HEK293T (cell line): ENCODE data around the gene CTSH.

Source experiments
- CTCF ChIA-PET: fragments of 350-600 bp; formaldehyde crosslinking; extraction: SDS; loops from one replicate; lab custom pipeline; 2021; ENCODE audit warnings: antibody characterized with exemption, inconsistent platforms; lab: Yijun Ruan, JAX
- POLR2A ChIA-PET: fragments of 350-600 bp; formaldehyde crosslinking; extraction: SDS; loops from one replicate; lab custom pipeline; 2020; ENCODE audit warnings: antibody characterized with exemption, inconsistent platforms; lab: Yijun Ruan, JAX
- DNase-seq: peaks from one replicate; pipeline ENCODE4 v3.0.0; 2012; ENCODE audit warnings: mixed read lengths; ENCODE audit errors: extremely low spot score
- ARNT ChIP-seq: fragments of 450-650 bp; IDR thresholded peaks from 2 replicates; pipeline ENCODE4 v1.6.1; 2017; ENCODE audit warnings: mild to moderate bottlenecking
- BHLHE40 ChIP-seq: fragments of 450-650 bp; IDR thresholded peaks from 2 replicates; pipeline ENCODE4 v1.6.1; 2016; ENCODE audit warnings: mild to moderate bottlenecking, moderate library complexity, borderline replicate concordance
- CTBP1 ChIP-seq: fragments of 450-650 bp; IDR thresholded peaks from 2 replicates; pipeline ENCODE4 v1.6.1; 2016; ENCODE audit warnings: borderline replicate concordance
- ELF4 ChIP-seq: fragments of 450-650 bp; IDR thresholded peaks from 2 replicates; pipeline ENCODE4 v1.6.1; 2017; ENCODE audit warnings: antibody characterized with exemption
- FOXA1 ChIP-seq: fragments of 450-650 bp; IDR thresholded peaks from 2 replicates; pipeline ENCODE4 v1.6.1; 2016; ENCODE audit warnings: mild to moderate bottlenecking
- FOXK2 ChIP-seq: fragments of 450-650 bp; IDR thresholded peaks from 2 replicates; pipeline ENCODE4 v1.6.1; 2016; ENCODE audit warnings: mild to moderate bottlenecking
- FOXM1 ChIP-seq: fragments of 450-650 bp; IDR thresholded peaks from 2 replicates; pipeline ENCODE4 v1.6.1; 2017; ENCODE audit warnings: mild to moderate bottlenecking, borderline replicate concordance
- HDGF ChIP-seq: fragments of 450-650 bp; IDR thresholded peaks from 2 replicates; pipeline ENCODE4 v1.6.1; 2017; ENCODE audit warnings: antibody characterized with exemption, borderline replicate concordance
- L3MBTL2 ChIP-seq: fragments of 450-650 bp; conservative IDR thresholded peaks from 2 replicates; pipeline ENCODE4 v1.6.1; 2016; ENCODE audit warnings: mild to moderate bottlenecking
- LEF1 ChIP-seq: fragments of 450-650 bp; IDR thresholded peaks from 2 replicates; pipeline ENCODE4 v1.6.1; 2017; ENCODE audit warnings: mild to moderate bottlenecking, borderline replicate concordance
- NFRKB ChIP-seq: fragments of 450-650 bp; IDR thresholded peaks from 2 replicates; pipeline ENCODE4 v1.6.1; 2016; ENCODE audit warnings: mild to moderate bottlenecking, moderate library complexity
- SP1 ChIP-seq: fragments of 450-650 bp; IDR thresholded peaks from 2 replicates; pipeline ENCODE4 v1.6.1; 2017
- SUZ12 ChIP-seq: fragments of 450-650 bp; IDR thresholded peaks from 2 replicates; pipeline ENCODE4 v1.6.1; 2016; ENCODE audit warnings: mild to moderate bottlenecking
- TARDBP ChIP-seq: fragments of 450-650 bp; IDR thresholded peaks from 2 replicates; pipeline ENCODE4 v1.6.1; 2016
- ZNF384 ChIP-seq: fragments of 450-650 bp; IDR thresholded peaks from 2 replicates; pipeline ENCODE4 v1.6.1; 2016
- TF ChIP-seq, protein P1 (sequence below): fragments of 450-650 bp; IDR thresholded peaks from 2 replicates; pipeline ENCODE4 v1.6.1; 2016

CTSH gene

DNA sequence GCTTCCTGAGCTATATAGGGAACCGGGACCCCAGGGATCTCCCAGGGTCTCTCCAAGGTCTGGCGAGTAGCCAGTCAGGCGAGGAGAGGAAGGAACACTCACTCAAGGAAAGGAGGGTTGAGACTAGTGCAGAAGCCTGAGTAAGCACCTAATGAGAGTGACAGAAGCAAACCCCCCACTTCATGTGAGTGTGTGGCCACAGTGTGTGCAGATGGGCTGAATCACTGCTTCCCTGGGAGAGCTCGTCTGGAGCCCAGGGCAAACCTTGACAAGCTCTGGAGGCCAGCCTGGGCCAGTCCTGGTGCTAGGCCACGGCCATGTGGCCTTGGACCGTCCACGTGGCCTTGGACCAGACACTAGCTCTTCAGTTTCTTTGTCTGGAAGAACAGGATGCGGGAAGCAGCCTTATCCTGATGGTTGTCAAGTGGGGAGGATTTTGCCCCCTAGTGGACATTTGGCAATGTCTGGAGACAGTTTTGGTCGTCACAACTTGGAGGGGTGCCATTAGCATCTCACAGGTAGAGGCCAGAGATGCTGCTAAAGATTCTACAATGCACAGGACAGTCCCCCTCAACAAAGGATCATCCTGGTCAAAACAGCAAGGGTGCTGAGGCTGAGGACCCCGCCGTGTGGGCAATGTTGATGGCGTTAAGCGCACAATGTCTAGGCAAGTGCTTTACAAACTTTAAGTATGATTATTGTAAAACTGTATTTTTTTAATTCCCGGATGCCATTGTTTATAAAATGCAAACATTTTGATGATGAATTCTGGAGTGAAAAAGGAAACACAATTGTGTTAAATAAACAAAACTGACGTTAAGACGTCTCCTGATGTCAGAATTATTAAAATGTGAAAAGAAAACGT lies 34.8 kb upstream of the CTSH start:
- DNase-seq = peak; percentile 81
- CTCF ChIA-PET = interaction anchor here (0.6 to 2.7 kb wide), 17 partner anchors 9 to 438 kb away, joined by 3 to 17 read pairs (median 5); no protein-coding TSS in a partner anchor
- POLR2A ChIA-PET = no interaction called here
- TF ChIP-seq L3MBTL2 (peak; percentile 60), LEF1 (no peak)

DNA sequence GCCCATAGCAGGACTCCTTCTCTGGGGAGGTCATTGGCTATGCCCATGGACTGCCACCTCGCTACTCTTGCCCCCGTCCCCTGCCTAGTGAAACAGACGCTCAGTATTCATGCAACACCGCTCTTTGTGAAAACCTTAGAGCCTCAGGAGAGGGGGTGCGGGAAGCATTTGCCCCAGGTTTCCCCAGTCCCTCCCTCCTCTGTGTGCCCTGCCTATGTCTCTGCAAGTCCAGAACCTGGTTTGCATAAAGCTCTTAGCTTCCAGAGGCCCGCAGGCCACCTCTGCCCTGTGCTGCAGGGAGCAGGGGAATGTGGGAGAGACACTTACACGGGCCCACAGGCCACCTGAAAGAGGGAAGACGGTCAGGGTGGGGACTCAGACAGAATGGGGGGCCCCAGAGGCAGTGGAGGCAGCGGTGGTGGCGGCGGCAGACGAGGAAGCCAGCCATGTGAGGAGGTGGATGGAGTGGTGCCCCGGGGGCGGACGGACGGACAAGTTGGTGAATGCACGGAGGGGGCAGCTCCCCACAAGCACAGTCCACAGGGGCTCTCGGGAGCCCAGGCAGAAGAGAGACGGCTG lies 33.8 kb upstream of the CTSH start:
- DNase-seq = no peak
- CTCF ChIA-PET = interaction anchor here (0.9 to 2.7 kb wide), 5 partner anchors 10 to 202 kb away, joined by 4 to 17 read pairs (median 5); no protein-coding TSS in a partner anchor
- TF ChIP-seq L3MBTL2 = no peak
- no peak for TF ChIP-seq CTBP1
- POLR2A ChIA-PET = no interaction called here

DNA sequence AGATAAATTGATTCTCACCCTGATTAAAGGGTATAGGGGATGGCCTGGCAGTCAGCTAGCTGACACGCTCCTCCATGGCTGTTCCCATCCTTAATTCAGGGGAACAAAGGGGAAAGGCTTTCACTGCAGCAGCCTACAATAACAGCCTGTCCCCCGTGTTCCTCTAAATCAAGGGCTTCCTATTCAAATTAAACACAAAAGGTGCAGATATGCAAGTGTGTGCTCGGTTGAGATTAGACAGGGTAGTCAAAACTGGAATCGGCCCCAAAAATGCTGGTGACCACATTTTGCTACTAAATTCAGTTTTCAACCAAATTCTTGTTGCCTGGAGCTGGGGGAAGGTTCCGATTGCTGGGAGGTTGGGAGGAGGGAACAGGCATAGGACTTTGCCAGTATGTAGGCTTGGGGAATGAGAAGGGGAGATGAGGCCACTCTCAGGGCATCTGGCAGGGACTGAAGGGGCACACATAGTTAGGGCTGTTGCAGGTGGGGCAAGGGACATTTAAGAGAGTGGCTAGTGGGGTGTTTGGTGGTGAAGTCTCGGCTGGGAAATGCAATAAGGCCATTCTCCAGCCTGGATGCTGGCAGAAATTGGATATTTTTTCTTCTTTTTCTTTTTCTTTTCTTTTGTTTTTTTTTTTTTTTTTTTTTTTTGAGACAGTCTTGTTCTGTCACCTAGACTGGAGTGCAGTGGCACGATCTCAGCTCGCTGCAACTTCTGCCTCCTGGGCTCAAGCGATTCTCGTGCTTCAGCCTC lies 32.9 kb upstream of the CTSH start:
- ChIA-PET CTCF (interaction anchor here (0.5 to 2.7 kb wide), 2 partner anchors 10 to 69 kb away, joined by 4 to 17 read pairs; no protein-coding TSS in a partner anchor), POLR2A (no interaction called here)
- no peak for TF ChIP-seq L3MBTL2
- no peak for TF ChIP-seq BHLHE40
- no peak for TF ChIP-seq FOXA1
- no peak for TF ChIP-seq LEF1
- no peak for TF ChIP-seq SP1
- no peak for TF ChIP-seq ARNT
- TF ChIP-seq FOXM1 = no peak
- TF ChIP-seq NFRKB = no peak
- DNase-seq = no peak

DNA sequence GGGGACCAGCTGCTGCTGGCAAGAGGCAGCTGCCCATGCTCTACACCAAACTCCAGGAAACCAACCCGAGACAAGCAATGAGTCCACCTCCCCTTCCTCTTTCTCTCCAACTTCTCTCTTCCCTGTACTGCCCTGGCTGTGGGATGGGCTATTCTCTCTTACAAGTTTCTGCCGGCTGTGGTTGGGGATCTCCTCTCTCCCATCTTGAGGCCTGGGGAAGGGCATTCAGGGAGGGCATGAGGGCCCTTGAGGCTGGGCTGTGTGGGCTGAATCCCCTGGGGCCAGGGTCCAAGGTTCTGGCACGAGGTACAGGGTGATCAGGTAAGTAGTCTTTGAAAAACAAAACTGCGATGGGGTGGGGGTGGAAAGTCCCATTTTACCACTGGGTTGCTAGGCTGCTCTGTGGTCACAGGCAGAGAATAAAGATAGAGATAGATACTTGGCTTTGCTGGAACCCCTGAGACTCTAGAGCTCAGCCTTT lies 32.3 kb upstream of the CTSH start:
- ChIA-PET POLR2A (no interaction called here), CTCF (interaction anchor here (0.5 to 1.2 kb wide), 2 partner anchors 9 to 208 kb away, joined by 3 to 4 read pairs; no protein-coding TSS in a partner anchor)
- no peak for TF ChIP-seq SUZ12
- no peak for TF ChIP-seq HDGF
- no peak for TF ChIP-seq TARDBP
- TF ChIP-seq ARNT = no peak
- TF ChIP-seq CTBP1 = no peak
- no peak for TF ChIP-seq LEF1
- TF ChIP-seq SP1 = no peak
- DNase-seq = no peak

DNA sequence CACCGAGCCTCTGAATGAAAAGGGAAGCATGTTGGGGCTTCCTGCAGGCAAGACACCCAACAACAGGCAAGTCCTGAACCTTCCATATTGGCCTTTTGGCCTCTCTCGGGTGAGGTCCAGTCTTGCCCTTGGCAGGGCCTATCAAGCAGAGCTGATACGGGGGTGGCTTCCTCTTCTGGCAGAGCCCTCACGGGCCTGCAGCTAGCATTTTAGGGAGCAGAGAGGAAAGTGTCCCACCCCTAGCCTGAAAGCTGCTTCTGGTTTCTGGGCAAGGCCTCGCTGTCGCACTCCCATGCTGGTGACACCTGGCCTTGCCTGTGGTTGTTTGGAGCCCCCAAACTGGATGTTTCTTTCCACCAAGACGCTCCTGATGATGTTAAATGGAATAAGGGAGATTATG lies 31.8 kb upstream of the CTSH start:
- ChIA-PET POLR2A (no interaction called here), CTCF (interaction anchor here (1.2 kb wide), 1 partner anchor 208 kb away, joined by 3 read pairs; no protein-coding TSS in a partner anchor)
- no peak for DNase-seq
- TF ChIP-seq BHLHE40 (no peak), CTBP1 (no peak), ELF4 (no peak), NFRKB (no peak)

DNA sequence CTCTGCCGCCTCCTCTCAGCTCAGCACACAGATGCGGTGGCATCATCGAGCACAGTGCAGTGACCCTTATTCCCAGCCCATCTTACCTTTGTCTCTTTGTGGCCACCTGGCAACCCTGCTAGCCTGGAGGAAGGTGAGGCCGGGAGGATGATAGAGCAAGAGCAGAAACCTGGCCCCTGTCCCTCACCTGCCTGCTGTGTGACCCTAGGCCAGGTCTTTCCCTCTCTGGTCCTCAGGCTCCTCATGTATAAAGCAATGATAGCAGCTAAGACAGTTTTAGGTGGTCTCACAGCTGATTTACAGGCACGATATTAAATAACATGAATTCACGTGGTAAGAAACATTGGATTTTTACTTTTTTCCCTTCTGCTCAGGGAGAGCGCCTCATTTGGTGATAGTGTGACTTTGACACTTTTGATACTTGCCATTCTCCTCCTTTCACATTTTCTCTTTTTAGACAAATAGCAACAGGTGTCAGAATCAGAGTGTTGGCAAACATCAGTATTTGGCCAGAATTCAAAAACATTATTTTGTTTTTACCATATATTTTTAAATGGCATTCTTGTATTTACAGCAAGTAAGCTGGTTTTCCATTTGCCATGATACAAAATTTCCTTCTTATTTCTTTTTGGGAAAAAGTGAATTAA lies 29.5 kb upstream of the CTSH start:
- POLR2A ChIA-PET = no interaction called here
- TF ChIP-seq HDGF = no peak
- no peak for TF ChIP-seq L3MBTL2
- no peak for TF ChIP-seq ZNF384
- no peak for TF ChIP-seq SP1
- TF ChIP-seq CTBP1 = no peak
- TF ChIP-seq, protein P1, sequence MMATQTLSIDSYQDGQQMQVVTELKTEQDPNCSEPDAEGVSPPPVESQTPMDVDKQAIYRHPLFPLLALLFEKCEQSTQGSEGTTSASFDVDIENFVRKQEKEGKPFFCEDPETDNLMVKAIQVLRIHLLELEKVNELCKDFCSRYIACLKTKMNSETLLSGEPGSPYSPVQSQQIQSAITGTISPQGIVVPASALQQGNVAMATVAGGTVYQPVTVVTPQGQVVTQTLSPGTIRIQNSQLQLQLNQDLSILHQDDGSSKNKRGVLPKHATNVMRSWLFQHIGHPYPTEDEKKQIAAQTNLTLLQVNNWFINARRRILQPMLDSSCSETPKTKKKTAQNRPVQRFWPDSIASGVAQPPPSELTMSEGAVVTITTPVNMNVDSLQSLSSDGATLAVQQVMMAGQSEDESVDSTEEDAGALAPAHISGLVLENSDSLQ = no peak
- no peak for DNase-seq
- CTCF ChIA-PET = no interaction called here

DNA sequence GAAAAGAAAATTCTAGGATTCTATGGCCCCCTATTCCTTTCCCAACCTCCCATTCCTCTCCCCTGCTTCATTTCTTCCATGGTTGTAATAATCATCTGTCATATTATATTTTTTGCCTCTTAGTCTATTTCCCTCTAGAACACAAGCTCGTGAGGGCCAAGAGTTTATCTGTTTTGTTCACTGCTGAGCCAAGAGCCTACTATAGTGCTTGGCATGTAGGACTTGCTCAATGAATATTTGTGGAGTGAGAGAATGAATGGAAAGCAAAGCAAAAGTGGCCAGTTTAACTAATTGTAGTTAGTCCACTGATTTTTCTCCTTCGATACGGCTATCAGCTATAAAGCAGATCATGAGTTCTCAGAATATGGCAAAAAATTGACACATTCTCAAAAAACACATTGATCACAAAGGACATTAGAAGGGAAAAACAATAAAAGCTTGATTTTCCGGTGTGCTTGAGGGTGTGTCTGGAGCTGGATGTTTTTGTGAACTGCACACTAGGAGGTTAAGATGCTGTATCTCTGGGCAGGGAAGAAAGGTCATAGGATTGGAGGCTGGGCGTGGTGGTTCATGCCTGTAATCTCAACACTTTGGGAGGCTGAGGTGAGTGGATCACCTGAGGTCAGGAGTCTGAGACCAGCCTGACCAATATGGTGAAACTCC lies 25.0 kb upstream of the CTSH start:
- POLR2A ChIA-PET = no interaction called here
- CTCF ChIA-PET = interaction anchor here (0.7 kb wide), 1 partner anchor 11 kb away, joined by 3 read pairs; no protein-coding TSS in a partner anchor
- no peak for DNase-seq
- TF ChIP-seq ZNF384 (no peak), NFRKB (no peak), ARNT (no peak), FOXM1 (no peak), TARDBP (no peak), BHLHE40 (no peak), SP1 (no peak), FOXA1 (no peak), CTBP1 (no peak), FOXK2 (no peak), HDGF (no peak)
- TF ChIP-seq, protein P1 = no peak
